ENCODE data around the gene SELP.

SELP gene

DNA sequence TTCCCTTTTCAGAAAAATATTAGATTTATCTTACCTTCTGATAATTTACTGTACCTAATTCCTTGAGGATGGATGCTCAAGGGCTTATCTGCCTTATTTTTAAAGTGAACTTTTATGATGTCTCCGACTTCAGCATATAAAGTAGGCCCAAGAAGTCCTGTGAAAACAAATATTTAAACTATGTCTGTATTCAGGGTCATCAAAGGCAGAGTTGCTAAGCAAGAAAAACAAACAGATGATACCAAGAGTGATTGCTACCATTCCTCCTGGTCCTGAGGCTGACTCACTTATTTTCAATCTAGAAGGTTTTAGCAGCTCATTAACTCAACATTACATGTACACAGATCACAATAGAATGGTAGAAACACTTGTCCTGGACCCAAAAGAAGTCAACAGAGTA, 57.7 kb downstream of the SELP start:
- DNase-seq = no peak

- DNase-seq = no peak
Observed at GRCh38 chr1:169571450-169571849, 58.5 kb downstream of the SELP start.

DNA sequence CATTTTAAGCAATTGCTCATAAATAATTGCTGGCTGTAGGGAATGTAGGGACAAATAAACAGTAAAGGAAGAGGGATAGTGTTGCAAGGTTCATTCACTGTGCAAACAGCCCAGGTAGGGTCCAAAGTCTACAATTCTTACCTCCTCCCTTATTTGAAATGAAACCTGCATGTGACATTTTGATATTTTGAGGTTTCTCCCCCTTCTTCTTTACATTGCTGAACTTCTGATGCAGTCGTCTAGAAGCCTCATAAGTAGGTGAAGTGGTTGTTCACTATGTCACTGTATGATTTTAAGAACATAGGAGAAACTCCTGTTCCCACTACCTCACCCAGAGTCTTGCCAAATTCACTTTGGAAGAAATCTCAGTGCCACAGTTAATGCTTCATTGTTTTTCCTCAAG, 59.8 kb downstream of the SELP start:
- DNase-seq = no peak

DNA sequence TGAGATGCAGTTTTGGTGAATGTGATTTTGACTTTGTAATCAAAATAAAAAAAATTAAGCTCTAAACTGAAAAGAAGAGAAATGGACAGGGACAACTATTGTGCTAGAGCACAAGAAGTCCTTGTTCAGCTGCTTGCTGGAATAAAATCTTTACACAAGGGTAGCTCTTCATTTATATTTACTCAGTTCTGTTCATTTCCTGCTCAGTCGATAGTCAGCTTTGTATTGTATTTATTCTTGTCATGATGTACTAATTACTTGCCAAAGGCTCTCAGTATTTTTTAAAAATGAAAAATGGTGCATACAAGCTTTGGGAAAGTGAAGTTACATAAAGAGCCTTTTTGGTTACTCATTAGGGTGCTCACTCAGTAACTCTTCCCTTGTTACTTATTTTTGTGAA, 61.4 kb downstream of the SELP start:
- DNase-seq = no peak

DNA sequence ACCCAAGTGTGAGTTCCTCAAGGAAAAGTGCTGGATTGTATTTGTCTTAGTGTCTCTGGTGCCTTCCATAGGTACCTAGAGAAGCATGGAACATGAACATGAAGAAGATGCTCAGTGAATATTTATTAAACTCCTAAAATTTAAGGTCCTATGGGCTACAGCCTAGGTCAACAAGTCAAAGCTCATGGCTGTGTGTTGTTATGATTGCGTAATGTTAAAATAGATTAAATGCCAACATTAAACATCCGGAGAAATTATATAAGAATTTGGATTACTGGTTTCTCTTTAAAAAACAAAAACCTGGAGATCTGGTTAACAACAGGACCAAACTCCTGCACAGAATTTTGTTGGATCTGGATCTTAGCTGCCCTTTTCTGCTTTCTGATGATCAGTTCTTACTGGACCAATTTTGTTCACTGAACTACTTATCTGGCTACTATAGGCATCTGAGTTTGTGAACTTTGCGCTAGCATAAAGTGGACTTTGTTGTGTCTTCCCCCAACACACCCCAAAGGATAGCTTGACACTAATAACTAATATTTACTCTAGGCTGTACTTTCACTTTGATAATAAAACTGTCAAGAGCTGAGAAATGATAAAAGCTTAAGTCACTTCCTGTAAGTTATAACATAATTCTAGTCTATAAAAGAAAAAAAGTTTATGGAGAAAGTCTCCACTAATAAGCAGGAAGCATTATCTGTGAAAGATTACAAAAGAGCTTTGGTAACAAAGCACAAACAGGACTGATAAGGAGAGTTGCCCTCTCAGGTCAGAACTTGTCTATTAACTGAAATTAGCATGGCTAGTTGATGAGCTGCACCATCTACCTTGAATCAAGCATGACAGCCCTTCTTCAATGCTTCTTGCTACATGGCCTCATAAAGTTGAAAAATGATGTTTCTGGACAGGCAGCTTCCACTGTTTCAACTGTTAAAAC, 64.3 kb downstream of the SELP start:
- DNase-seq = no peak

GRCh38 chr1:169563650-169564049, 66.3 kb downstream of the SELP start:
- no peak for DNase-seq

DNA sequence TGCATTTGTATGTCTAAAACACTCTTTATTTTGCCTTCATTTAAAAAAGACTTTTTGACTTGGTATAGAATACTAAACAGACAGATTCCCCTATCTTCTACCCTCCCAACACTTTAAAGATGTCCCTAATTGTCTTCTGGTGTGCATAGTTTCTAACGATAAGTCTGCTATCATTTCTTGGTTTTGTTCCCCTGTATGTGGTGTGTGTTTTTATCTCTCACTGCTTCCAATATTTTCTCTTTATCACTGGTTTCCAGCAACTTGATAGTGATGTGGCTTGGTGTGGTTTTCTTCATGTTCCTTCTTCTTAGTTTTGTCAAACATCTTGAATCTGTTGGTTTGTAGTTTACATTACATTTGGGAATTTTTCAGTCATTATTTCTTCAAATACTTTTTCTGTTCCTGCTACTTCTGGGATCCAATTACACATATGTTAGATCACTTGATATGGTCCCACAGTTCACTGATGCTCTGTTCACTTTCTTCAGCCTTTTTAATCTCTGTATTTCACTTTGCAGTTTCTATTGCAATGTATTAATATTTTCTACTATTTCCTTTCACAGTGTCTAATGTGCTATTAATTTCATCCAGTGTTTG, 66.8 kb downstream of the SELP start:
- no peak for DNase-seq

DNA sequence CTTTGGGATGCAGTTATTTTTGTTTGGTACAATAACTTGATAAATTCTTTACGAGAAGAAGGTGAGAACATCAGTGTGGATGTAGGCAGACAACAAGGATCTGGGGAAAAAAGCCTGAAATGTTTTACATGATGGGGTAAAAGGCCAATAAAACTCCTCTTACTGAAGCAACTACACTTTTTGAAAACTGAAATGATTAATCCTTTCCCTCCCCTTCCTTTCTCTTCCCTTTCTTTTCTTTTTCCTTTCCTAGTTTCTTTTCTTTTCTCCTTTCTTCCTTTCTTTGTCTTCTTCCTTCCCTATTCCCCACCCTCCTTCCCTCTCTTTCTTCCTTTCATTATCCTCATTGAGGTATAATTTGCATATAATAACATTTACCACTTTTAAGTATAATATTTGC, 68.2 kb downstream of the SELP start:
- DNase-seq = no peak

- no peak for DNase-seq
Observed at GRCh38 chr1:169557131-169557530, 72.8 kb downstream of the SELP start.

DNA sequence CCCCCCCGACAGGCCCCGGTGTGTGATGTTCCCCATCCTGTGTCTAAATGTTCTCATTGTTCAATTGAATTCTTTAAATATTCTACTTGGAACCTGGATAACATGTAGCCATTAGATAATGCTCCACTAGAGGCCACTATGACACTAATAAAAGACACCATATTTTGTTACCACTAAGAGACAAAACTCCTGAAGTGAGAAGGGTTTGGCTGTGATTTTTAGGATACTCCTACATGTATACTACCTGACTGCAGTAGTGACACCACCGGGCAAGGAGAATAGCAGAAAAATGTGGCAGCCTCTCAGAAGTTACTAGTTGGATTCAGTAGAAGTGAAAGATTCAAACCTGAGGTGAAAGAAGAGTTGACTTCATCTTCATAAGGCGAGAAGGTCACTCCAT, 79.6 kb downstream of the SELP start:
- no peak for DNase-seq

GRCh38 chr1:169548282-169548681, 81.6 kb downstream of the SELP start:
- no peak for DNase-seq

DNA sequence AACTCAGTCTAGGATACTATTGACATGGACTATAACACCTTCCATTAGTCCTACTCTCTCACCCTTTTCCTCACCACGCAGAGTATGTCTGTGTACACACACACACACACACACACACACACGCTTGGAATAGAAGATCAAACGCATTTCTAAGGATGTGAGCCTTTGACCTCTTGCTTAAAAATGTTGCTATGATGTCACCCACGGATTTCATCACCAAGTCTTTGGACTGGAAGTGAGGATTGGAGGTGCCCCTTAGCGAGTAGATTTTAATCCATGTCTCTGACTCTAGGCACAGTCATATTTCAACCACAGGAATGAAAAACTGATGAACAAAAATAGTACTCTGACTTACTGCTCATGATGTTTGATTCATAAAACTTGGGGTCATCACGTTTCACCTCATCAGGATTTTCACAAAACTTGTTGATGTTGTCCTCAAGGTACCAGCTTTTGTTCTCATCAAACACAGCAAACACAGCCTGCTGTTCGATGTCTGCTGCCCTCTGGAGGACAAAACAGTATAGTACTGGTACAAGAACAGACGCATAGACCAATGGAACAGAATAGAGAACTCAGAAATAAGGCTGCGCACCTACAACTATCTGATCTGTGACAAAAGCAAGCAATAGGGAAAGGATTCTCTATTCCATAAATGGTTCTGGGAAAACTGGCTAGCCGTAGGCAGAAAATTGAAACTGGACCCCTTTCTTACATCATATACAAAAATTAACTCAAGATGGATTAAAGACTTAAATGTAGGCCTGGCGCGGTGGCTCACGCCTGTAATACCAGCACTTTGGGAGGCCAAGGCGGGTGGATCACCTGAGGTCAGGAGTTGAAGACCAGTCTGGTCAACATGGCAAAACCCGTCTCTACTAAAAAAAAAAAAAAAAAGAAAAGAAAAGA, 83.6 kb downstream of the SELP start:
- DNase-seq = no peak

- DNase-seq = no peak
Observed at GRCh38 chr1:169545472-169545871, 84.5 kb downstream of the SELP start.

- no peak for DNase-seq
Observed at GRCh38 chr1:169538998-169539871, 90.7 kb downstream of the SELP start.

Data from cortex of kidney (tissue), 1 donor.